Neural cell (in vitro differentiated cells): ENCODE data around the gene ICA1. TPM values are rescaled to one million over a fixed set of nuclear protein-coding genes. Genes with fewer than 3 reads are reported as not detected.

Experiments
- H2AFZ ChIP-seq: fragments of 200-600, 300-800 bp; sonication (generic), shearing (Covaris generic); 2 replicates; pipeline ENCODE4 v1.6.0; 2014; ENCODE audit warnings: low read depth, mild to moderate bottlenecking, antibody characterized with exemption, low read length, moderate library complexity
- H3F3A ChIP-seq: fragments of 200-600 bp; shearing (Covaris generic); 2 replicates; pipeline ENCODE4 v1.6.1; 2016; ENCODE audit warnings: mild to moderate bottlenecking, moderate library complexity, mixed read lengths, antibody characterized with exemption, low read length; ENCODE audit not compliant: insufficient read depth, poor library complexity, severe bottlenecking
- H3K27ac ChIP-seq: fragments of 200-600, 300-800 bp; sonication (generic), shearing (Covaris generic); 2 replicates; pipeline ENCODE4 v1.5.1; 2014; ENCODE audit warnings: mild to moderate bottlenecking, low read length, moderate library complexity
- H3K27me3 ChIP-seq: fragments of 300-800, 200-600 bp; sonication (generic), shearing (Covaris generic); 2 replicates; pipeline ENCODE4 v1.6.0; 2014; ENCODE audit warnings: mild to moderate bottlenecking, low read depth, low read length, moderate library complexity; ENCODE audit not compliant: insufficient read depth
- H3K36me3 ChIP-seq: fragments of 300-800, 200-600 bp; sonication (generic), shearing (Covaris generic); 2 replicates; pipeline ENCODE4 v1.5.1; 2014; ENCODE audit warnings: mild to moderate bottlenecking, antibody characterized with exemption, low read length, moderate library complexity; ENCODE audit not compliant: insufficient read depth
- H3K4me2 ChIP-seq: fragments of 300-800, 200-600 bp; sonication (generic), shearing (Covaris generic); 2 replicates; pipeline ENCODE4 v1.6.0; 2014; ENCODE audit warnings: mild to moderate bottlenecking, low read length
- H3K4me3 ChIP-seq: fragments of 300-800, 200-600 bp; sonication (generic), shearing (Covaris generic); 2 replicates; pipeline ENCODE4 v1.5.1; 2014; ENCODE audit warnings: mild to moderate bottlenecking, low read length, moderate library complexity
- H3K79me2 ChIP-seq: fragments of 200-600 bp; shearing (Covaris generic); replicated peaks from 2 replicates; pipeline ENCODE4 v1.6.0; 2014; ENCODE audit warnings: mild to moderate bottlenecking, low read length, moderate library complexity; ENCODE audit not compliant: insufficient read depth
- H3K9ac ChIP-seq: fragments of 300-800, 200-600 bp; sonication (generic), shearing (Covaris generic); 2 replicates; pipeline ENCODE4 v1.6.1; 2016; ENCODE audit warnings: mild to moderate bottlenecking, low read length, mixed read lengths
- H3K9me2 ChIP-seq: fragments of 200-600 bp; shearing (Covaris generic); 2 replicates; pipeline ENCODE4 v1.6.1; 2016; ENCODE audit warnings: mild to moderate bottlenecking, low read length, mixed read lengths; ENCODE audit not compliant: insufficient read depth
- H3K9me3 ChIP-seq: fragments of 200-600, 300-800 bp; sonication (generic), shearing (Covaris generic); 2 replicates; pipeline ENCODE4 v1.6.1; 2016; ENCODE audit warnings: mild to moderate bottlenecking, mixed run types, low read length, moderate library complexity, mixed read lengths
- H4K20me1 ChIP-seq: fragments of 200-600 bp; shearing (Covaris generic); 2 replicates; pipeline ENCODE4 v1.6.1; 2016; ENCODE audit warnings: mild to moderate bottlenecking, mixed run types; ENCODE audit not compliant: insufficient read depth
- EP300 ChIP-seq: fragments of 450-650 bp; conservative IDR thresholded peaks from 2 replicates; pipeline ENCODE4 v1.6.1; 2014; ENCODE audit warnings: antibody characterized with exemption, mild to moderate bottlenecking, moderate library complexity; ENCODE audit not compliant: poor library complexity, severe bottlenecking
- EZH2 ChIP-seq: fragments of 200-600, 300-800 bp; shearing (Covaris generic), sonication (generic); IDR thresholded peaks from 2 replicates; pipeline ENCODE4 v1.6.1; 2014; ENCODE audit warnings: antibody characterized with exemption, low read length, borderline replicate concordance, mild to moderate bottlenecking; ENCODE audit not compliant: insufficient read depth, poor library complexity, severe bottlenecking
- MXI1 ChIP-seq: fragments of 450-650 bp; conservative IDR thresholded peaks from 2 replicates; pipeline ENCODE4 v1.6.1; 2014; ENCODE audit warnings: antibody characterized with exemption, mild to moderate bottlenecking; ENCODE audit not compliant: poor library complexity, severe bottlenecking
- POLR2AphosphoS5 ChIP-seq: IDR thresholded peaks from 2 replicates; pipeline ENCODE4 v1.6.1; 2012
- RAD21 ChIP-seq: fragments of 450-650 bp; conservative IDR thresholded peaks from 2 replicates; pipeline ENCODE4 v1.6.1; 2014; ENCODE audit warnings: antibody characterized with exemption, mild to moderate bottlenecking, moderate library complexity
- SMC3 ChIP-seq: fragments of 450-650 bp; conservative IDR thresholded peaks from 2 replicates; pipeline ENCODE4 v1.6.1; 2014; ENCODE audit warnings: antibody characterized with exemption, mild to moderate bottlenecking, moderate library complexity; ENCODE audit not compliant: poor library complexity
- TAF1 ChIP-seq: IDR thresholded peaks from 2 replicates; pipeline ENCODE4 v1.6.1; 2012; ENCODE audit warnings: low read depth
- polyA plus RNA-seq: library from polyadenylated mRNA; depleted of rRNA; stranded (reverse); fragments of >200 nt; gene quantifications from 2 replicates; pipeline ENCODE4 v1.2.3, GENCODE V29; 2014
- TF ChIP-seq, protein P1 (sequence below): IDR thresholded peaks from 2 replicates; pipeline ENCODE4 v1.6.1; 2012; ENCODE audit warnings: borderline replicate concordance
- TF ChIP-seq, protein P2 (sequence below): fragments of 450-650 bp; IDR thresholded peaks from 2 replicates; pipeline ENCODE4 v1.5.1; 2014; ENCODE audit warnings: antibody characterized with exemption, mild to moderate bottlenecking, moderate library complexity; ENCODE audit not compliant: poor library complexity, severe bottlenecking

ICA1 gene
- polyA plus RNA-seq, 1 donor from 2014 or later, result 18.6 TPM

DNA sequence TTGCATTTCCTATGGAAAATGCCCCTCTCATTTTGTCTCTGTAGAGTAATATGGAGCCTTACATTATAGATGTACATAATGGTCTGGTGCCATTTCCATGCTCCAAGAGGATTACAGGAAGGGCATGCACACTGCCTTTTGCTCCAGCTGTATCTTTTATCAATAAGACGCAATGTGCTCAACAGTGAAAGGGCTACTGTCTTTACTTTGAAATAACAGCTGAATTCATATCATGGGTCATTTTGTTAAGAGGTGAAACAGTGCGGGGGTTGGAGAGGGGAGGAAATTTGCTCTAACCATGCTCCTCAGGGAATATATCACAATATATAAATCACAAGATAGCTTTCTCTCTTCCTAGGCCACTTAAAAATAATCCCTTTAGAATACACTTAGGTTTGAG lies 77.7 kb downstream of the ICA1 start:
- no peaks in the 10 kb centered on the region for H3K9me2 ChIP-seq
- H3F3A ChIP-seq, result no peaks in the 10 kb centered on the region

DNA sequence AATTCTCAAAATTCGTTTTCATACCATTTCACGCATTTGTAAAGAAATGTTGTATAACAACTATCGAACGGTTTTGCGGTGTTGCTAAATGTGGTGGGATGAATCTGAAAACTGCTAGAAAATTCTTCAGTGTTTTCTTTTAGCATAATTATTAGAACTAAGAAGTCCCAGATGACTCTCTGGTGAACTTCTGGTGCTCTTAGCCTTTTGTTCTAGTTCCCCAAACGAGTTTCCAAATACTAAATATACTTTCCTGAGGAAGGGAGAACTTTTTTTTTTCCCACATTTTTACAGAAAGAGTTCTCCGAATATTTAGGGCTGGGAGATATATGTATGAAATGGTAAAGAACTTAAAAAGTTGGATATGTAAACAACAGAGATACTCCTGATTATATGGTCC lies 82.5 kb downstream of the ICA1 start:
- no peaks in the 10 kb centered on the region for H3K79me2 ChIP-seq
- no peaks in the 10 kb centered on the region for H3K27me3 ChIP-seq
- H3K9me2 ChIP-seq, result no peaks in the 10 kb centered on the region
- H3K4me3 ChIP-seq, result no peak overlapping the region
- H4K20me1 ChIP-seq, result no peaks in the 10 kb centered on the region
- no peak overlapping the region for H3K4me2 ChIP-seq
- no peaks in the 10 kb centered on the region for H3K9me3 ChIP-seq
- no peak overlapping the region for H3K9ac ChIP-seq
- no peaks in the 10 kb centered on the region for H3F3A ChIP-seq
- no peak overlapping the region for H3K27ac ChIP-seq
- H3K36me3 ChIP-seq, result no peaks in the 10 kb centered on the region
- no peak for TF ChIP-seq TAF1
- TF ChIP-seq RAD21, result no peak
- TF ChIP-seq EZH2, result no peak
- no peak for TF ChIP-seq MXI1
- TF ChIP-seq, protein P1, sequence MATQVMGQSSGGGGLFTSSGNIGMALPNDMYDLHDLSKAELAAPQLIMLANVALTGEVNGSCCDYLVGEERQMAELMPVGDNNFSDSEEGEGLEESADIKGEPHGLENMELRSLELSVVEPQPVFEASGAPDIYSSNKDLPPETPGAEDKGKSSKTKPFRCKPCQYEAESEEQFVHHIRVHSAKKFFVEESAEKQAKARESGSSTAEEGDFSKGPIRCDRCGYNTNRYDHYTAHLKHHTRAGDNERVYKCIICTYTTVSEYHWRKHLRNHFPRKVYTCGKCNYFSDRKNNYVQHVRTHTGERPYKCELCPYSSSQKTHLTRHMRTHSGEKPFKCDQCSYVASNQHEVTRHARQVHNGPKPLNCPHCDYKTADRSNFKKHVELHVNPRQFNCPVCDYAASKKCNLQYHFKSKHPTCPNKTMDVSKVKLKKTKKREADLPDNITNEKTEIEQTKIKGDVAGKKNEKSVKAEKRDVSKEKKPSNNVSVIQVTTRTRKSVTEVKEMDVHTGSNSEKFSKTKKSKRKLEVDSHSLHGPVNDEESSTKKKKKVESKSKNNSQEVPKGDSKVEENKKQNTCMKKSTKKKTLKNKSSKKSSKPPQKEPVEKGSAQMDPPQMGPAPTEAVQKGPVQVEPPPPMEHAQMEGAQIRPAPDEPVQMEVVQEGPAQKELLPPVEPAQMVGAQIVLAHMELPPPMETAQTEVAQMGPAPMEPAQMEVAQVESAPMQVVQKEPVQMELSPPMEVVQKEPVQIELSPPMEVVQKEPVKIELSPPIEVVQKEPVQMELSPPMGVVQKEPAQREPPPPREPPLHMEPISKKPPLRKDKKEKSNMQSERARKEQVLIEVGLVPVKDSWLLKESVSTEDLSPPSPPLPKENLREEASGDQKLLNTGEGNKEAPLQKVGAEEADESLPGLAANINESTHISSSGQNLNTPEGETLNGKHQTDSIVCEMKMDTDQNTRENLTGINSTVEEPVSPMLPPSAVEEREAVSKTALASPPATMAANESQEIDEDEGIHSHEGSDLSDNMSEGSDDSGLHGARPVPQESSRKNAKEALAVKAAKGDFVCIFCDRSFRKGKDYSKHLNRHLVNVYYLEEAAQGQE, result no peak
- TF ChIP-seq SMC3, result no peak
- TF ChIP-seq, protein P2, sequence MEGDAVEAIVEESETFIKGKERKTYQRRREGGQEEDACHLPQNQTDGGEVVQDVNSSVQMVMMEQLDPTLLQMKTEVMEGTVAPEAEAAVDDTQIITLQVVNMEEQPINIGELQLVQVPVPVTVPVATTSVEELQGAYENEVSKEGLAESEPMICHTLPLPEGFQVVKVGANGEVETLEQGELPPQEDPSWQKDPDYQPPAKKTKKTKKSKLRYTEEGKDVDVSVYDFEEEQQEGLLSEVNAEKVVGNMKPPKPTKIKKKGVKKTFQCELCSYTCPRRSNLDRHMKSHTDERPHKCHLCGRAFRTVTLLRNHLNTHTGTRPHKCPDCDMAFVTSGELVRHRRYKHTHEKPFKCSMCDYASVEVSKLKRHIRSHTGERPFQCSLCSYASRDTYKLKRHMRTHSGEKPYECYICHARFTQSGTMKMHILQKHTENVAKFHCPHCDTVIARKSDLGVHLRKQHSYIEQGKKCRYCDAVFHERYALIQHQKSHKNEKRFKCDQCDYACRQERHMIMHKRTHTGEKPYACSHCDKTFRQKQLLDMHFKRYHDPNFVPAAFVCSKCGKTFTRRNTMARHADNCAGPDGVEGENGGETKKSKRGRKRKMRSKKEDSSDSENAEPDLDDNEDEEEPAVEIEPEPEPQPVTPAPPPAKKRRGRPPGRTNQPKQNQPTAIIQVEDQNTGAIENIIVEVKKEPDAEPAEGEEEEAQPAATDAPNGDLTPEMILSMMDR, result no peak
- H2AFZ ChIP-seq, result no peak overlapping the region

More for the DNA sequence above, 77.7 kb downstream of the ICA1 start:
- H3K27ac ChIP-seq, result no peak overlapping the region
- H3K4me2 ChIP-seq, result no peak overlapping the region
- H2AFZ ChIP-seq, result no peak overlapping the region
- no peak for TF ChIP-seq EZH2
- TF ChIP-seq EP300, result no peak
- no peak for TF ChIP-seq TAF1
- no peak for TF ChIP-seq SMC3
- TF ChIP-seq MXI1, result no peak
- TF ChIP-seq, protein P1, result no peak
- TF ChIP-seq POLR2AphosphoS5, result no peak
- TF ChIP-seq RAD21, result no peak
- TF ChIP-seq, protein P2, result no peak
- H3K9me3 ChIP-seq, result no peaks in the 10 kb centered on the region
- H4K20me1 ChIP-seq, result no peaks in the 10 kb centered on the region
- no peak overlapping the region for H3K9ac ChIP-seq
- no peaks in the 10 kb centered on the region for H3K79me2 ChIP-seq
- no peaks in the 10 kb centered on the region for H3K36me3 ChIP-seq
- H3K27me3 ChIP-seq, result no peaks in the 10 kb centered on the region
- H3K4me3 ChIP-seq, result no peak overlapping the region
